Measurements from ENCODE around the gene AP2A1. TPM values are rescaled to one million over a fixed set of nuclear protein-coding genes. Genes with fewer than 3 reads are reported as not detected.

Gene AP2A1
- polyA plus RNA-seq, 1 donor from 2014 or later: 40.8 TPM

DNA sequence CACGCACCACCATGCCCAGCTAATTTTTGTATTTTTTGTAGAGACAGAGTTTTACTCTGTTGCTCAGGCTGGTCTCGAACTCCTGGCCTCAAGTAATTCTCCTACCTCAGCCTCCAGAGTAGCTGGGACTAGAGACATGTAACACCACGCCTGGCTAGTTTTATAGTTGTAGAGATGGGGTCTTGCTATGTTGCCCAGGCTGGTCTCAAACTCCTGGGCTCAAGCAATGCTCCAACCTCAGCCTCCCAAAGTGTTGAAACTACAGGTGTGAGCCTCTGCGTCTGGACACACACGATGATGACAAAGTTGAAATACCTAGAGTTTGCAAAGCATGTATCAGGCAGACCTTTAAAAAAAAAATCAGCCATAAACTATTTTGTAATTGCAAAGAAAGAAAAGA lies 79.6 kb downstream of the AP2A1 start:
- Histone ChIP-seq H3K27ac (ENCODE audit: low read length) (no peak overlapping the region), H3K79me2 (replicated peaks; ENCODE audit: insufficient read depth, low read length) (no peaks in the 10 kb centered on the region), H4K20me1 (ENCODE audit: insufficient read depth) (no peaks in the 10 kb centered on the region), H3K9ac (ENCODE audit: low read length) (no peak overlapping the region), H3F3A (ENCODE audit: insufficient read depth, low read length, poor library complexity, severe bottlenecking) (no peaks in the 10 kb centered on the region), H3K9me2 (ENCODE audit: insufficient read depth, low read length) (no peaks in the 10 kb centered on the region), H3K4me3 (ENCODE audit: low read length) (no peak overlapping the region), H3K9me3 (ENCODE audit: low read length) (no peaks in the 10 kb centered on the region), H3K36me3 (ENCODE audit: insufficient read depth, low read length) (peaks cover 4% of the 10 kb centered on the region), H3K27me3 (ENCODE audit: insufficient read depth, low read depth, low read length) (no peaks in the 10 kb centered on the region), H2AFZ (ENCODE audit: low read depth, low read length) (no peak overlapping the region), H3K4me2 (ENCODE audit: low read length) (no peak overlapping the region)
- TF ChIP-seq MXI1 (conservative IDR thresholded peaks at IDR 0.05; ENCODE audit: poor library complexity, severe bottlenecking) (no peak), TAF1 (IDR thresholded peaks at IDR 0.05; ENCODE audit: low read depth) (no peak), EP300 (conservative IDR thresholded peaks at IDR 0.05; ENCODE audit: poor library complexity, severe bottlenecking) (no peak), SMC3 (conservative IDR thresholded peaks at IDR 0.05; ENCODE audit: poor library complexity) (no peak)

- H4K20me1 ChIP-seq (ENCODE audit: insufficient read depth): peaks cover 10% of the 10 kb centered on the region
- H3F3A ChIP-seq (ENCODE audit: insufficient read depth, low read length, poor library complexity, severe bottlenecking): no peaks in the 10 kb centered on the region
- no peak overlapping the region for H3K27ac ChIP-seq (ENCODE audit: low read length)
- H3K27me3 ChIP-seq (ENCODE audit: insufficient read depth, low read depth, low read length): no peaks in the 10 kb centered on the region
- no peaks in the 10 kb centered on the region for H3K9me3 ChIP-seq (ENCODE audit: low read length)
- H3K4me2 ChIP-seq (ENCODE audit: low read length): no peak overlapping the region
- H3K4me3 ChIP-seq (ENCODE audit: low read length): no peak overlapping the region
- no peak overlapping the region for H3K9ac ChIP-seq (ENCODE audit: low read length)
- peaks cover 14% of the 10 kb centered on the region for H3K79me2 ChIP-seq (replicated peaks; ENCODE audit: insufficient read depth, low read length)
- TF ChIP-seq TAF1 (IDR thresholded peaks at IDR 0.05; ENCODE audit: low read depth) (no peak), POLR2AphosphoS5 (IDR thresholded peaks at IDR 0.05) (no peak), MXI1 (conservative IDR thresholded peaks at IDR 0.05; ENCODE audit: poor library complexity, severe bottlenecking) (no peak), SMC3 (conservative IDR thresholded peaks at IDR 0.05; ENCODE audit: poor library complexity) (no peak), RAD21 (conservative IDR thresholded peaks at IDR 0.05) (no peak), EP300 (conservative IDR thresholded peaks at IDR 0.05; ENCODE audit: poor library complexity, severe bottlenecking) (no peak), EZH2 (IDR thresholded peaks at IDR 0.05; ENCODE audit: borderline replicate concordance, insufficient read depth, low read length, poor library complexity, severe bottlenecking) (no peak)
- TF ChIP-seq, protein P1, sequence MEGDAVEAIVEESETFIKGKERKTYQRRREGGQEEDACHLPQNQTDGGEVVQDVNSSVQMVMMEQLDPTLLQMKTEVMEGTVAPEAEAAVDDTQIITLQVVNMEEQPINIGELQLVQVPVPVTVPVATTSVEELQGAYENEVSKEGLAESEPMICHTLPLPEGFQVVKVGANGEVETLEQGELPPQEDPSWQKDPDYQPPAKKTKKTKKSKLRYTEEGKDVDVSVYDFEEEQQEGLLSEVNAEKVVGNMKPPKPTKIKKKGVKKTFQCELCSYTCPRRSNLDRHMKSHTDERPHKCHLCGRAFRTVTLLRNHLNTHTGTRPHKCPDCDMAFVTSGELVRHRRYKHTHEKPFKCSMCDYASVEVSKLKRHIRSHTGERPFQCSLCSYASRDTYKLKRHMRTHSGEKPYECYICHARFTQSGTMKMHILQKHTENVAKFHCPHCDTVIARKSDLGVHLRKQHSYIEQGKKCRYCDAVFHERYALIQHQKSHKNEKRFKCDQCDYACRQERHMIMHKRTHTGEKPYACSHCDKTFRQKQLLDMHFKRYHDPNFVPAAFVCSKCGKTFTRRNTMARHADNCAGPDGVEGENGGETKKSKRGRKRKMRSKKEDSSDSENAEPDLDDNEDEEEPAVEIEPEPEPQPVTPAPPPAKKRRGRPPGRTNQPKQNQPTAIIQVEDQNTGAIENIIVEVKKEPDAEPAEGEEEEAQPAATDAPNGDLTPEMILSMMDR (IDR thresholded peaks at IDR 0.05; ENCODE audit: poor library complexity, severe bottlenecking): no peak
- TF ChIP-seq, protein P2, sequence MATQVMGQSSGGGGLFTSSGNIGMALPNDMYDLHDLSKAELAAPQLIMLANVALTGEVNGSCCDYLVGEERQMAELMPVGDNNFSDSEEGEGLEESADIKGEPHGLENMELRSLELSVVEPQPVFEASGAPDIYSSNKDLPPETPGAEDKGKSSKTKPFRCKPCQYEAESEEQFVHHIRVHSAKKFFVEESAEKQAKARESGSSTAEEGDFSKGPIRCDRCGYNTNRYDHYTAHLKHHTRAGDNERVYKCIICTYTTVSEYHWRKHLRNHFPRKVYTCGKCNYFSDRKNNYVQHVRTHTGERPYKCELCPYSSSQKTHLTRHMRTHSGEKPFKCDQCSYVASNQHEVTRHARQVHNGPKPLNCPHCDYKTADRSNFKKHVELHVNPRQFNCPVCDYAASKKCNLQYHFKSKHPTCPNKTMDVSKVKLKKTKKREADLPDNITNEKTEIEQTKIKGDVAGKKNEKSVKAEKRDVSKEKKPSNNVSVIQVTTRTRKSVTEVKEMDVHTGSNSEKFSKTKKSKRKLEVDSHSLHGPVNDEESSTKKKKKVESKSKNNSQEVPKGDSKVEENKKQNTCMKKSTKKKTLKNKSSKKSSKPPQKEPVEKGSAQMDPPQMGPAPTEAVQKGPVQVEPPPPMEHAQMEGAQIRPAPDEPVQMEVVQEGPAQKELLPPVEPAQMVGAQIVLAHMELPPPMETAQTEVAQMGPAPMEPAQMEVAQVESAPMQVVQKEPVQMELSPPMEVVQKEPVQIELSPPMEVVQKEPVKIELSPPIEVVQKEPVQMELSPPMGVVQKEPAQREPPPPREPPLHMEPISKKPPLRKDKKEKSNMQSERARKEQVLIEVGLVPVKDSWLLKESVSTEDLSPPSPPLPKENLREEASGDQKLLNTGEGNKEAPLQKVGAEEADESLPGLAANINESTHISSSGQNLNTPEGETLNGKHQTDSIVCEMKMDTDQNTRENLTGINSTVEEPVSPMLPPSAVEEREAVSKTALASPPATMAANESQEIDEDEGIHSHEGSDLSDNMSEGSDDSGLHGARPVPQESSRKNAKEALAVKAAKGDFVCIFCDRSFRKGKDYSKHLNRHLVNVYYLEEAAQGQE (IDR thresholded peaks at IDR 0.05; ENCODE audit: borderline replicate concordance): no peak
- no peak overlapping the region for H2AFZ ChIP-seq (ENCODE audit: low read depth, low read length)
- H3K36me3 ChIP-seq (ENCODE audit: insufficient read depth, low read length): peaks cover 4% of the 10 kb centered on the region
- H3K9me2 ChIP-seq (ENCODE audit: insufficient read depth, low read length): no peaks in the 10 kb centered on the region
These were observed 81.2 kb downstream of the AP2A1 start for GRCh38 chr19:49847731-49848696.

Data from neural cell (in vitro differentiated cells).